GM19328 (cell line): Measurements from ENCODE around the gene GSTM4.
"Not testable (repeated sequence)": the region's sequence is repeated elsewhere in the genome, so short reads cannot be mapped to it uniquely, and the experiment has no call there.

Source experiments
- ATAC-seq: cut with Tn5 transposase; IDR thresholded peaks from one replicate; pipeline ENCODE4 v1.9.1; 2021; ENCODE audit warnings: mild to moderate bottlenecking, moderate library complexity; ENCODE audit not compliant: unreplicated experiment

GSTM4 gene

GRCh38 chr1:109637446-109637845, 18.5 kb upstream of the GSTM4 start:
- no peak for ATAC-seq

DNA sequence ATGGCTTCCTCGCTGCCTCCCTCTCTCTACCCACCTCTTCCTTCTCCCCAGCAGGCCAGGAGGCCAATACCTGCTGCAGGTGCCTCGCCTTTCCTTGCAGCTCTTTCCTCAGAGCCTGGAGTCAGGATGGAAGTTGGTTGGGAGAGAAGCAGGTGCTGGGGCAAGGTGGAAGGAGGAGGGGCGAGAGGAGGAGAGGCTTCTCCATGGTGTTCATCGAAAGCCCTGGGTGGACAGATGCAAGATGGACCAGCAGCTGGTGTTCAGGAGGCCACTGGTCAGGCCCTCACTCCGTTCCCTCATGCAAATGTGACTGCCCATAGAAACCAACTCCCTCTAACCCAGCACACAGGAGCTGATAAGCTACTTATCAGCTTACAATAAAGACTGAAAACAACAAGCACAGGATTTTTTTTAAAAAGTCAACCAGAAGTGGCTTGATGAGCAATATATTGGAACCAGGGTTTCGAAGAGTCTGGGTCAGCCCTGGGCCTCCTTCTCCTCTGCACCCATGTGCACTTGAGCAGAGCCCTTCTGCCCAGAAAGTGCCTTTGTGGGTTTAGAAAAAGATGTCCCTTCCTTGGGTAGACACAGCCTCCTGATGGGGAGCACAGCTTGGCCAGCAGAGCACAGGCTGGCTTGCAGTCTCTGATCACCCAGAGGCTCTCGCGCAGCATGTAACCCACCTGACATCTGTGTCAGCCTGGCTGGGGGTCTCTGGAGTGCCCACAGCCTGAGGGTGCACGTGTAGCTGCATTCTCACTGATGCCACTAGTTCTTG, 16.6 kb upstream of the GSTM4 start:
- ATAC-seq: no peak

DNA sequence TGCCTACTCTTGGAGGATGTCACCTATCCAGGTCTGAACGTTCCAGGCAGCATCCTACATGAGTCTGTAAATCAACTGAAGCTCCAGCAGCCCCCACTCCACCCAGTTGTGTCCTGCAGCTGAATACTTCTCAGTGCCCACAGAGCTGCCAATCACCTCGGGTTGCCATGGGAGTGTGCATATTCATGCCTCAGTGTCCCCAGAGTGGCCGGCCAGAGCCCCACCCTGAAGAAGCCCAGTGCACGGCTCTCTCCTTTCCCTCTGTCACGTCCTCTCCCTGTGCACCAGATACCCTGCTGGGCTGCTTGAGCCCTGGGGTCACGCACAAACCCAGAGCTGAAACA, 16.1 kb upstream of the GSTM4 start:
- no peak for ATAC-seq

- peak; percentile 55 for ATAC-seq
Observed at GRCh38 chr1:109640285-109640865, 15.5 kb upstream of the GSTM4 start.

- ATAC-seq: no peak
Observed at GRCh38 chr1:109641078-109641740, 14.7 kb upstream of the GSTM4 start.

DNA sequence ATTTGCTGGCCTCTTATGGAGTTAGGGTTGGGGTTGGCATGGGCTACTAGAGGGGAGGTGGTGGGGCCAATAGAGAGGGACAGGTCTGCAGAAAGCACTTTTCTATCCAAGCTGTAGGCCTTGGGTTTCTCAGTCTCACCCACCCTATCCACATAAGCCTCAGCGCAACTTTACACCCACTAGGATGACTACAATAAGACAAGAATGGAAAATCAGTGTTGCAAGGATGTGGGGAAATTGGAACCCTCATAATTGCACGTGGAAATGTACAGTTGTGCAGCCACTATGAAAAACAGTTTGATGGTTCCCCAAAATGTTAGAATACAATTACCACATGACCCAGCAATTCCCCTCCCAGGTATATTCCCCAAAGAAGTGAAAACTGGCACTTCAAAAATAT, 14.0 kb upstream of the GSTM4 start:
- no peak for ATAC-seq

GRCh38 chr1:109642626-109643025, 13.3 kb upstream of the GSTM4 start:
- no peak for ATAC-seq

DNA sequence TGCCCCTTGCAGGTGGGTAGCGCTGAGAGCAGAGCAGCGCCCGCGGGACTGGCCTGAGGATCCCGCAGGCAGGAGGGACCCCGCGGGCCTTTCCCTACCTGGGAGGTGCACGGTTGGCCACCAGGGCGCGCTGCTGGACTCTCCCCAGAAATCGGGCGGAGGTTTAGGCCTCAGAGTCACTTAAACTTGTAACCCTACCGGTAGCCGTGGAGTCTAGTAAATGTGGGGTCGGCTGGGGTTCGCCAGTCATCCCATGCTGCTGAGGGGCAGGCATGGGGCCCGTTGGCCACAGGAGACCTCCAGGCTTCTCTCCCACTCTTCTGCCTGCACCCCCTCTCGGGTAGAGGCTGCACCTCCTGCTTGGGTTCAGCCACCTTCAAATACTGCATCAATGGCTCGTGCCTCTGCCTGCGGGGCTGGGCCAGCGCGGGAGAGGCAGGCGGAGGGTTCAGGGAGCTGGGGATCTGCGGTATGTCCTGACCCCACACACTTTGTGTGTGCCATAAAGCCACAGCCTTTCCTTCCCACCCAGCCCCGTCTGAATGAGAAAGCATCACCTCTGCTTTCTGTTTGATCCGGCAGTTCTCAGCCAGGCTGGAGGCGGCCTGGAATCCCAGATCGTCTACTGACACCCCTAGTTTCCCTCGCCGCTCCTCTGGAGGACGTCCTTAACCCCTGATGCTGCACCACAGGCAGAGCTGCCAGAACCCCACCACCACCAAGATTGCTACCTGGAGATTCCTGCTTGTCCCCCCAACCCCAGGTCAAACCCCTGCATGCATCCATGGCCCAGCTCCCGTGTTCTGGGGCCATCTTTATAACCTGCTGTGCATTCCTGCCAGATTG, 12.3 kb upstream of the GSTM4 start:
- ATAC-seq: peak; percentile 67

GRCh38 chr1:109644670-109645069, 11.2 kb upstream of the GSTM4 start:
- no peak for ATAC-seq

DNA sequence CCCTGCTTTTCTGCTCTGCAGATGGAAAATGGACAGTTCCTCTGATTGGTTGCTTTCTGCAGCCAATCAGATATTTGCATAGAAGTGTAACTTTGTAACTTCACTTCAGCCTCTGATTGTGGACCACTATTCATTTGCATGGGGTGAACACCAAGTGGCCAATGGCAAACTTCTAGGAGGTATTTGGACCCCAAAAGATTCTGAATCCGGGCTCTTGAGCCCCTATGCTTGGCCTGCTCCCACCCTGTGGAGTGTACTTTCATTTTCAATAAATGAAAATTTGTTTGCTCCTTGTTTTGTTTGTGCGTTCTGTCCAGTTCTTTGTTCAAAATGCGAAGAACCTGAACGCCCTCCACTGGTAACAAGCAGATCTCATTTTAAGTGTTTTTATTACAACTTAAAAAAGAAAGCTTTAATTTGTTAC, 6.4 kb upstream of the GSTM4 start:
- ATAC-seq: no peak

DNA sequence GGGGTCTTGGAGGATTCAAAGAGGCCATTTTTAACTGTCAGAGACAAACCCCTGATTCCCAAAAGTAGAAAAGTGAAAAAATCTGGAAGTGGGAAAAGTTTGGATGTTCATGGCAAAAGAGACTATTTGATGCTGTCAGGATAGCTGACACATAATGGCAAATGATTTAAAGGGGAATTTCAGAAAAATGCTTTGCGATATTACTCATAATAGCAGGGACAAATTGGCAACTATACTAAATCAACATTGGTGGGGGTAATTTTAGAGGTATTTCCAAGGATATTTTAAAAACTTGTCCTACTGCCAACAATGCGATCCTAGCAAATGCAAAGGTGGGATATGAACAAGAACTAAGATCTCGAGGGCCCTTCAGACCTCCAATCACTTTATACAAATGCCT, 5.3 kb upstream of the GSTM4 start:
- ATAC-seq: no peak

DNA sequence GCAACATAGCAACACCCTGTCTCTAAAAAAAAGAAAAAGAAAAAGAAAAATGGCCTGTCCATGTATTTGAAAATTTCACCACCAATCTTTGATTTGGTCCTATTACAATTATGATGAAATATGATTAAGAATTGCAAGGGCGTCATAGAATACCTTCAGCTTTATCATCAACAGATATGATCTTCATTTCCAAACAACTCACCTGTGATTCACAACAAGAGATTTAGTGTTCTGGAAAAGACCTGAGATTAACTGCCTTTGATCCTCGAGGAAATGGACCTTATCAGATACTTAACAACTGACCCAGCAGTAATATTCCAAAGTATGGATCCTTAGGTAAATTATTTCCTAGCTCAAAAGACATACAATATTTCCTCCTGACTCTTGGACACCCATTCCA, 3.5 kb upstream of the GSTM4 start:
- ATAC-seq: no peak

DNA sequence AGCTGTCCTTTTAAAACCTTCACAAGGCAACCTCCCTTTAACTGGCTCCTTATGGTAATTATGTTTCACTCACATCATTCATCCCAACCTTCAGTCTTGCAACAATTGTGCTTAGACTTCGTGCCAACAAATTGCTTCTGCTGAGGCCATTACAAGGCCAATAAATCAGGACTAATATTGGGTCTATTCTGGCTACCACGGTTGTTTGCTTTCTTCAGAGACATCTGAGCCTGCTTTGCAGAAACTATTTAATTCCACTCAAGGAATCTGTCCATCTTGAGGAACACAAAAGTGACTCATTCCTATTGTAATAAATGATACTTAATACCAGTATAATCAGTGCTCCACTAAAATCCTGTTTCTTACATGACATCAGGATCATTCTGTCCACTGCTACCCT, 2.6 kb upstream of the GSTM4 start:
- ATAC-seq: no peak

- no peak for ATAC-seq
Observed at GRCh38 chr1:109654519-109654918, 1.4 kb upstream of the GSTM4 start.

DNA sequence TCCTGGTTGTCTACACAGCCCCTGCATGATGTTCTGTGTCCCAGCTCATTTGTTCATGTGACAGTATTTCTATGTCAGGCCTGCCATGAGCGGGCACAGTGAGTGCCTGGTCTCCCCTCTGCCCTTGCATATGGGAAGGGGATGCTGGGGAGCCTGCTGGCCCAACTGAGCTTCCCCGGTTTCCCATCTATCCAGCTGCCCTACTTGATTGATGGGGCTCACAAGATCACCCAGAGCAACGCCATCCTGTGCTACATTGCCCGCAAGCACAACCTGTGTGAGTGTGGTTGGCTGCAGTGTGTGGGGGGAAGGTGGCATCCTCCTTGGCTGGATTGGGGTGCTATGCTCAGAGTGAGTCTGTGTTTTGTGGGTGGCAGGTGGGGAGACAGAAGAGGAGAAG, 1.5 kb downstream of the GSTM4 start:
- no peak for ATAC-seq

DNA sequence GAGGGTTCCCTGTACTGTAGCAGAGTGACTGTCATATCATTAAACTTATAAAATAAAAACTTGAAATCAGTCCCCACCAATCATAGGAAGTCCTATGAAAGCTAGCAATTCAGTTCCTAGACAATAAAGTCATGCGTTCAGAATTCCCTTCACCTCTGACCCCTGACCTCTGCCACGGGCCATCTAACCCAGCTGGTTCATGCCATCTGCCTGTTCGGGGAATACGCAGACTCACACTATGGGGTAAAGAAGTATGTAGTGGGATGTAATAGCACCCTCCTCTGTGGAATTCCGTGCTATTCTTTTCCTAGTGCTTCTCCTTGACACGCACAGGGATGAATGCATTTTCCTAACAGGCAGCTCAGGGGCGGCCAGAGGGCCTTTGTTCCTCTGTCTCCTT, 2.1 kb downstream of the GSTM4 start:
- ATAC-seq: no peak

GRCh38 chr1:109658533-109659042, 2.7 kb downstream of the GSTM4 start:
- ATAC-seq: no peak

GRCh38 chr1:109659145-109659544, 3.2 kb downstream of the GSTM4 start:
- ATAC-seq: no peak

GRCh38 chr1:109659997-109660690, 4.2 kb downstream of the GSTM4 start:
- ATAC-seq: no peak

DNA sequence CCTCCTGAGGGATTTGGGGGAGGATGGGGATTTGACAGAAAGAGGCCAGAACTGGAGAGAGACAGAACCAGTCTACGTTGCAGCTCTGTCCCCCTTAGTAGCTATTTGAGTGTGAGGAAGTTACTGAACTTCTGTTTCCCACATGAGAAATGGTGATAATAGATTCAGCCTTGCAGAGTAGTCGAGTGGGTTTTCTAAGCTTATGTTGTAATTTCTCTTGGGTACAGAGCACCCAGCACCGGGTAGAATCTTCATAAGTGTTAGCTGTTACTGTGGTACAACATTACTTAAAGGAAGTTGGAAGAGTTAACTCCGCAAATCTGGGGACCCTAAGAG, 4.8 kb downstream of the GSTM4 start:
- ATAC-seq: not testable (repeated sequence)

GRCh38 chr1:109661391-109661790, 5.5 kb downstream of the GSTM4 start:
- no peak for ATAC-seq
